ENCODE data around the gene PTGFR.

PTGFR gene

GRCh38 chr1:78520216-78520615, 29.4 kb downstream of the PTGFR start:
- FAIRE-seq (no peak), DNase-seq (ENCODE audit: low spot score) (no peak)

GRCh38 chr1:78520843-78521242, 30.1 kb downstream of the PTGFR start:
- FAIRE-seq, result no peak

GRCh38 chr1:78522136-78522535, 31.4 kb downstream of the PTGFR start:
- DNase-seq (ENCODE audit: low spot score) (no peak), FAIRE-seq (no peak)

More at GRCh38 chr1:78520843-78521242, 30.1 kb downstream of the PTGFR start:
- DNase-seq (ENCODE audit: low spot score), result no peak

GRCh38 chr1:78526496-78526895, 35.7 kb downstream of the PTGFR start:
- DNase-seq (ENCODE audit: low spot score) (peak; percentile 61), FAIRE-seq (no peak)

GRCh38 chr1:78527706-78528105, 36.9 kb downstream of the PTGFR start:
- FAIRE-seq (peak; percentile 20), DNase-seq (ENCODE audit: low spot score) (peak; percentile 59)

- DNase-seq (ENCODE audit: low spot score) (no peak), FAIRE-seq (no peak)
These were observed 42.8 kb downstream of the PTGFR start for GRCh38 chr1:78533527-78533926.

- no peak for DNase-seq (ENCODE audit: low spot score)
- FAIRE-seq, result no peak
These were observed 44.5 kb downstream of the PTGFR start for GRCh38 chr1:78535286-78535685.

- no peak for FAIRE-seq
- DNase-seq (ENCODE audit: low spot score), result no peak
These were observed 45.7 kb downstream of the PTGFR start for GRCh38 chr1:78536427-78536826.

GRCh38 chr1:78540048-78540447, 49.3 kb downstream of the PTGFR start:
- no peak for FAIRE-seq
- DNase-seq (ENCODE audit: low spot score), result no peak

- FAIRE-seq, result no peak
- no peak for DNase-seq (ENCODE audit: low spot score)
These were observed 50.7 kb downstream of the PTGFR start for GRCh38 chr1:78541479-78541878.

GRCh38 chr1:78543941-78544643, 53.3 kb downstream of the PTGFR start:
- no peak for FAIRE-seq
- no peak for DNase-seq (ENCODE audit: low spot score)

- FAIRE-seq (no peak), DNase-seq (ENCODE audit: low spot score) (no peak)
These were observed 56.3 kb downstream of the PTGFR start for GRCh38 chr1:78547081-78547480.

- FAIRE-seq (no peak), DNase-seq (ENCODE audit: low spot score) (no peak)
These were observed 58.6 kb downstream of the PTGFR start for GRCh38 chr1:78549331-78549730.

- no peak for FAIRE-seq
- DNase-seq (ENCODE audit: low spot score), result no peak
These were observed 59.1 kb downstream of the PTGFR start for GRCh38 chr1:78549891-78550290.

- no peak for DNase-seq (ENCODE audit: low spot score)
- no peak for FAIRE-seq
These were observed 63.1 kb downstream of the PTGFR start for GRCh38 chr1:78553859-78554258.

GRCh38 chr1:78554840-78555239, 64.1 kb downstream of the PTGFR start:
- DNase-seq (ENCODE audit: low spot score) (no peak), FAIRE-seq (no peak)

GRCh38 chr1:78559680-78560079, 68.9 kb downstream of the PTGFR start:
- no peak for FAIRE-seq
- no peak for DNase-seq (ENCODE audit: low spot score)

GRCh38 chr1:78560811-78561210, 70.0 kb downstream of the PTGFR start:
- DNase-seq (ENCODE audit: low spot score) (no peak), FAIRE-seq (no peak)

- no peak for FAIRE-seq
- no peak for DNase-seq (ENCODE audit: low spot score)
These were observed 71.1 kb downstream of the PTGFR start for GRCh38 chr1:78561856-78562255.

GRCh38 chr1:78565393-78565792, 74.6 kb downstream of the PTGFR start:
- no peak for DNase-seq (ENCODE audit: low spot score)
- no peak for FAIRE-seq

- DNase-seq (ENCODE audit: low spot score), result no peak
- FAIRE-seq, result no peak
These were observed 79.8 kb downstream of the PTGFR start for GRCh38 chr1:78570539-78570938.

- DNase-seq (ENCODE audit: low spot score) (no peak), FAIRE-seq (no peak)
These were observed 86.7 kb downstream of the PTGFR start for GRCh38 chr1:78577257-78578100.

- DNase-seq (ENCODE audit: low spot score), result peak; percentile 65
- peak; percentile 77 for FAIRE-seq
These were observed 95.8 kb downstream of the PTGFR start for GRCh38 chr1:78586572-78586971.

Data from RCC 7860 (cell line).